Endodermal cell (in vitro differentiated cells): ENCODE measurements around the gene CLEC6A. TPM values are rescaled to one million over a fixed set of nuclear protein-coding genes. Genes with fewer than 3 reads are reported as not detected.

Experiments used
- DNase-seq: peaks from one replicate; pipeline ENCODE4 v3.0.0-alpha.2; 2017
- H3K27ac ChIP-seq: 2 replicates; pipeline ENCODE4 v1.5.1; 2013; ENCODE audit warnings: mild to moderate bottlenecking, low read depth, low read length, moderate library complexity
- H3K27me3 ChIP-seq: 2 replicates; pipeline ENCODE4 v1.6.1; 2013; ENCODE audit warnings: mild to moderate bottlenecking, low read length, moderate library complexity; ENCODE audit not compliant: insufficient read depth, control insufficient read depth, poor library complexity, severe bottlenecking
- H3K36me3 ChIP-seq: 2 replicates; pipeline ENCODE4 v1.7.0; 2013; ENCODE audit warnings: mild to moderate bottlenecking, low read length, moderate library complexity; ENCODE audit not compliant: control insufficient read depth, insufficient read depth
- H3K4me1 ChIP-seq: one replicate; pipeline ENCODE4 v1.7.0; 2013; ENCODE audit warnings: low read length; ENCODE audit not compliant: control insufficient read depth, insufficient read depth
- H3K4me3 ChIP-seq: 2 replicates; pipeline ENCODE4 v1.5.1; 2013; ENCODE audit warnings: mild to moderate bottlenecking, low read length, moderate library complexity
- H3K9ac ChIP-seq: 2 replicates; pipeline ENCODE4 v1.6.1; 2013; ENCODE audit warnings: mild to moderate bottlenecking, low read length, moderate library complexity; ENCODE audit not compliant: poor library complexity, severe bottlenecking; ENCODE audit errors: extremely low read depth
- H3K9me3 ChIP-seq: 2 replicates; pipeline ENCODE4 v1.6.1; 2013; ENCODE audit warnings: mild to moderate bottlenecking, low read length, moderate library complexity; ENCODE audit not compliant: control insufficient read depth
- H3K27ac Mint-ChIP-seq: 2 replicates; pipeline ENCODE4 v1.8.0; 2020; ENCODE audit warnings: mixed read lengths
- H3K27me3 Mint-ChIP-seq: 2 replicates; pipeline ENCODE4 v1.8.0; 2021; ENCODE audit warnings: mild to moderate bottlenecking, mixed read lengths; ENCODE audit not compliant: insufficient read depth
- H3K36me3 Mint-ChIP-seq: 2 replicates; pipeline ENCODE4 v1.8.0; 2020; ENCODE audit warnings: low read depth, mixed read lengths
- H3K4me1 Mint-ChIP-seq: 2 replicates; pipeline ENCODE4 v1.8.0; 2020; ENCODE audit warnings: mixed read lengths
- H3K4me3 Mint-ChIP-seq: 2 replicates; pipeline ENCODE4 v1.8.0; 2020; ENCODE audit warnings: mild to moderate bottlenecking, moderate library complexity, mixed read lengths
- H3K9me3 Mint-ChIP-seq: 2 replicates; pipeline ENCODE4 v1.8.0; 2020; ENCODE audit warnings: mild to moderate bottlenecking, mixed read lengths
- WGBS, 2 experiments: methylation state at CpG; one replicate each; pipeline versions ENCODE4 v1.1.5 to v1.1.7; 2013; ENCODE audit warnings: missing lambda C conversion rate in 2 of 2, mixed read lengths in 1 of 2; ENCODE audit not compliant: insufficient coverage in 1 of 2, insufficient read length in 1 of 2; 5-methylcytosine and 5-hydroxymethylcytosine counted together
- total RNA-seq, 2 donors: library from RNA; stranded (reverse); fragmentation: NEBNext Ultra II Directional in 1 of 2; extraction: Animal tissue kit (Norgen Biotek cat#: 25700) in 1 of 2; gene quantifications; 2 replicates in 1 of 2; 3 replicates in 1 of 2; pipeline ENCODE4 v1.2.1, GENCODE V29; 2021
- TF ChIP-seq, protein P1 (sequence below): fragments of 200-600 bp; sonication (generic); conservative IDR thresholded peaks from 2 replicates; pipeline ENCODE4 v1.5.0; 2021; ENCODE audit warnings: antibody characterized with exemption, mild to moderate bottlenecking

Gene CLEC6A
- total RNA-seq, 2 donors from 2014 or later = 0.20 TPM; not detected in 1

GRCh38 chr12:8501720-8502119 is 46.0 kb downstream of the CLEC6A start:
- Mint-ChIP-seq H3K4me1 (peaks cover 4% of the 10 kb centered on the region), H3K9me3 (no peaks in the 10 kb centered on the region), H3K27ac (no peak overlapping the region), H3K4me3 (no peak overlapping the region), H3K27me3 (no peaks in the 10 kb centered on the region), H3K36me3 (no peaks in the 10 kb centered on the region)
- no peaks in the 10 kb centered on the region for H3K36me3 ChIP-seq
- no peaks in the 10 kb centered on the region for H3K27me3 ChIP-seq
- H3K9me3 ChIP-seq = no peaks in the 10 kb centered on the region
- H3K4me3 ChIP-seq = no peak overlapping the region
- 74 to 78% methylated on average over 1 of the region's 3 CpGs for WGBS, 2 experiments
- TF ChIP-seq, protein P1, sequence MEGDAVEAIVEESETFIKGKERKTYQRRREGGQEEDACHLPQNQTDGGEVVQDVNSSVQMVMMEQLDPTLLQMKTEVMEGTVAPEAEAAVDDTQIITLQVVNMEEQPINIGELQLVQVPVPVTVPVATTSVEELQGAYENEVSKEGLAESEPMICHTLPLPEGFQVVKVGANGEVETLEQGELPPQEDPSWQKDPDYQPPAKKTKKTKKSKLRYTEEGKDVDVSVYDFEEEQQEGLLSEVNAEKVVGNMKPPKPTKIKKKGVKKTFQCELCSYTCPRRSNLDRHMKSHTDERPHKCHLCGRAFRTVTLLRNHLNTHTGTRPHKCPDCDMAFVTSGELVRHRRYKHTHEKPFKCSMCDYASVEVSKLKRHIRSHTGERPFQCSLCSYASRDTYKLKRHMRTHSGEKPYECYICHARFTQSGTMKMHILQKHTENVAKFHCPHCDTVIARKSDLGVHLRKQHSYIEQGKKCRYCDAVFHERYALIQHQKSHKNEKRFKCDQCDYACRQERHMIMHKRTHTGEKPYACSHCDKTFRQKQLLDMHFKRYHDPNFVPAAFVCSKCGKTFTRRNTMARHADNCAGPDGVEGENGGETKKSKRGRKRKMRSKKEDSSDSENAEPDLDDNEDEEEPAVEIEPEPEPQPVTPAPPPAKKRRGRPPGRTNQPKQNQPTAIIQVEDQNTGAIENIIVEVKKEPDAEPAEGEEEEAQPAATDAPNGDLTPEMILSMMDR = no peak
- H3K27ac ChIP-seq = no peak overlapping the region
- no peaks in the 10 kb centered on the region for H3K4me1 ChIP-seq
- no peak for DNase-seq
- H3K9ac ChIP-seq = no peak overlapping the region

DNA sequence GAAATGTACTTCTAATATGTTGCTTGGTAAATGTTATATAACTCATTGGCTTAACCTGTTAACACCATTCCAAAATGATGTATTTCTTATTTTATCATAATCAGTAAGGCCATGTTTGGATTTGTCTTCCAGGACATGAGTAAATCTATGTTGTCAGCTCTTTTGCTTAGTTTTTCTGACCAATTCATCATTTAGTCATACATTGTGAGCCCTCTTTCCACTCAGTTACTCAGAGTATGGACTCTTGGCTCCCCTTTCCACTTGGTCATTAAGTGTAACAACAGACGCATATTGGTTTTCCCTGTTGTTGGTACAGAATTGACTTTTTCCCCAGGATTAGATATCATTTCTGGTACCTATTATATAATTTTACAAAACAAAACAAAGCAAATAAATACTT is 48.6 kb downstream of the CLEC6A start:
- 90% methylated on average over 1 of the region's 1 CpG; no CpG with 5 or more reads in 1 of the 2 experiments for WGBS, 2 experiments
- Mint-ChIP-seq H3K4me3 (no peak overlapping the region), H3K4me1 (peaks cover 20% of the 10 kb centered on the region)

DNA sequence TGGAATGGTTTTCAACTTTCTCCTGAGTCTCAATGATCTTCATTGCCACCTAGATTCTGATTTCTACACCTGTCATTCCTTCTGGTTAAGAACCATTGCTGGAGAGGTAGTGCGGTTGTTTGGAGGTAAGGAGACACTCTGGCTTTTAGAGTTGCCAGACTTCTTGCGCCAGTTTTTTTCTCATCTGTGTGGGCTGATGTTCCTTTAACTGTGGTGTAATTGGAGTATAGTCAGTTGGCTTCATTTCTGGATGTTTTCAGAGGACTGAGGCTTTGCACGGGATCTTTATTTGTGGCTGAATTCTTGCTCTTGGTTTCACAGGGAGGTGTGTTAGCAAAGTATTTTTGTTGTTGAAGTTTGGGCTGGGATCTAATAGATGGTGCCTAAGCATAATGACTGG is 51.8 kb downstream of the CLEC6A start:
- H3K27me3 Mint-ChIP-seq = no peaks in the 10 kb centered on the region
- TF ChIP-seq, protein P1 = no peak
- 95% methylated on average over 3 of the region's 3 CpGs; no CpG with 5 or more reads in 1 of the 2 experiments for WGBS, 2 experiments
- Histone ChIP-seq H3K27me3 (no peaks in the 10 kb centered on the region), H3K4me3 (no peak overlapping the region), H3K36me3 (no peaks in the 10 kb centered on the region), H3K27ac (no peak overlapping the region), H3K9ac (no peak overlapping the region), H3K4me1 (no peaks in the 10 kb centered on the region), H3K9me3 (no peaks in the 10 kb centered on the region)
- no peak for DNase-seq
- no peak overlapping the region for H3K4me3 Mint-ChIP-seq
- no peak overlapping the region for H3K27ac Mint-ChIP-seq
- H3K36me3 Mint-ChIP-seq = no peaks in the 10 kb centered on the region
- H3K9me3 Mint-ChIP-seq = no peaks in the 10 kb centered on the region
- H3K4me1 Mint-ChIP-seq = peaks cover 23% of the 10 kb centered on the region

More for the DNA sequence above, 48.6 kb downstream of the CLEC6A start:
- Histone ChIP-seq H3K9ac (no peak overlapping the region), H3K27me3 (no peaks in the 10 kb centered on the region), H3K4me3 (no peak overlapping the region), H3K27ac (no peak overlapping the region), H3K9me3 (no peaks in the 10 kb centered on the region), H3K4me1 (no peaks in the 10 kb centered on the region), H3K36me3 (no peaks in the 10 kb centered on the region)
- DNase-seq = no peak
- TF ChIP-seq, protein P1 = no peak
- H3K36me3 Mint-ChIP-seq = no peaks in the 10 kb centered on the region
- no peaks in the 10 kb centered on the region for H3K27me3 Mint-ChIP-seq
- H3K27ac Mint-ChIP-seq = no peak overlapping the region
- H3K9me3 Mint-ChIP-seq = no peaks in the 10 kb centered on the region
